HepG2 (cell line): ENCODE data around the gene TMEM139. TPM values are rescaled to one million over a fixed set of nuclear protein-coding genes. Genes with fewer than 3 reads are reported as not detected.
A peak's percentile ranks its signal among the peaks of the same experiment; 100 is the strongest.

Experiments used
- ATAC-seq: fragments of 200-7000 bp; cut with Tn5 transposase; 3 replicates; pipeline ENCODE4 v1.9.1; 2020; ENCODE audit warnings: mild to moderate bottlenecking, moderate library complexity
- BruUV-seq: library from RNA; stranded (reverse); fragments of 400-500 nt; replicated peaks from 2 replicates; lab custom pipeline; 2021; lab: Mats Ljungman, UMichigan
- CTCF ChIA-PET: fragments of 300-600 bp; formaldehyde crosslinking; extraction: SDS; loops from one replicate; lab custom pipeline; 2021; ENCODE audit warnings: low total read pairs, inconsistent platforms, low intra/inter-chr PET ratio; lab: Yijun Ruan, JAX
- POLR2A ChIA-PET: fragments of 350-600 bp; sonication (Branson Sonifier 250); formaldehyde crosslinking; loops from one replicate; lab custom pipeline; 2020; ENCODE audit warnings: antibody characterized with exemption, inconsistent platforms; lab: Yijun Ruan, JAX
- DNase-seq: peaks from one replicate; pipeline ENCODE4 v3.0.0-alpha.2; 2015; ENCODE audit warnings: low spot score
- FAIRE-seq: peaks from 3 replicates; lab custom pipeline; 2011; peaks lifted over from hg19 to GRCh38; lab: Jason Lieb, UNC
- H2AFZ ChIP-seq: one replicate; pipeline ENCODE4 v1.6.1; 2011; ENCODE audit warnings: low read length, inconsistent platforms
- H3K27ac ChIP-seq: fragments of 300-600 bp; 3 replicates; pipeline ENCODE4 v1.8.0; 2011; ENCODE audit warnings: mixed run types, mild to moderate bottlenecking, mixed read lengths, low read length, inconsistent platforms; ENCODE audit not compliant: insufficient read depth; ENCODE audit errors: extremely low read length
- H3K27me3 ChIP-seq, 2 experiments: fragments of 200-600 bp in 1 of 2; 2 replicates in 1 of 2; 3 replicates in 1 of 2; pipeline versions ENCODE4 v1.6.0 to v1.8.0; 2011; ENCODE audit warnings: low read length in 2 of 2, mild to moderate bottlenecking in 2 of 2, moderate library complexity in 2 of 2, inconsistent platforms in 1 of 2; ENCODE audit not compliant: insufficient read depth in 2 of 2, control insufficient read depth in 1 of 2
- H3K36me3 ChIP-seq, 2 experiments: fragments of 200-600 bp in 1 of 2; replicated peaks in 1 of 2; 2 replicates in 1 of 2; 3 replicates in 1 of 2; pipeline versions ENCODE4 v1.5.1 to v1.8.0; 2011; ENCODE audit warnings: low read length in 2 of 2, inconsistent platforms in 1 of 2; ENCODE audit not compliant: insufficient read depth in 2 of 2, control insufficient read depth in 1 of 2
- H3K4me1 ChIP-seq: 2 replicates; pipeline ENCODE4 v1.5.1; 2012; ENCODE audit warnings: low read length, inconsistent platforms; ENCODE audit not compliant: insufficient read depth
- H3K4me2 ChIP-seq: 2 replicates; pipeline ENCODE4 v1.6.0; 2011; ENCODE audit warnings: low read depth, low read length, inconsistent platforms
- H3K4me3 ChIP-seq, 3 experiments: fragments of 200-600 bp in 1 of 3; sonication (generic), shearing (Covaris generic) in 1 of 3; replicated peaks in 1 of 3; 2 replicates each; pipeline ENCODE4 v1.5.1; 2011 to 2016; ENCODE audit warnings: low read length in 3 of 3, inconsistent platforms in 2 of 3, low read depth in 2 of 3, mild to moderate bottlenecking in 2 of 3, control low read depth in 1 of 3, mixed read lengths in 1 of 3; ENCODE audit not compliant: insufficient read depth in 1 of 3
- H3K79me2 ChIP-seq: one replicate; pipeline ENCODE4 v1.6.1; 2011; ENCODE audit warnings: low read length, inconsistent platforms; ENCODE audit not compliant: insufficient read depth
- H3K9ac ChIP-seq: 2 replicates; pipeline ENCODE4 v1.6.0; 2011; ENCODE audit warnings: mild to moderate bottlenecking, low read depth, low read length, inconsistent platforms; ENCODE audit not compliant: insufficient read depth
- H3K9me3 ChIP-seq: 2 replicates; pipeline ENCODE4 v1.5.1; 2012; ENCODE audit warnings: mild to moderate bottlenecking, low read length
- H4K20me1 ChIP-seq: 2 replicates; pipeline ENCODE4 v1.6.0; 2011; ENCODE audit warnings: inconsistent platforms, mild to moderate bottlenecking, low read length, moderate library complexity; ENCODE audit not compliant: insufficient read depth
- KAT7 ChIP-seq: IDR thresholded peaks from 2 replicates; pipeline ENCODE4 v1.6.1; 2018; ENCODE audit warnings: borderline replicate concordance, missing compliant biosample characterization
- MAFK ChIP-seq, 2 experiments: IDR thresholded peaks in 1 of 2; conservative IDR thresholded peaks in 1 of 2; 2 replicates each; pipeline ENCODE4 v1.6.1; 2011; ENCODE audit warnings: improper control_type of control experiment in 2 of 2, low read length in 2 of 2
- MNT ChIP-seq: fragments of 450-650 bp; IDR thresholded peaks from 2 replicates; pipeline ENCODE4 v1.6.1; 2016
- NFKBIZ ChIP-seq: IDR thresholded peaks from 2 replicates; pipeline ENCODE4 v1.6.1; 2018; ENCODE audit warnings: missing genetic modification reagents, missing compliant biosample characterization
- SNAI1 ChIP-seq: sonication (generic); formaldehyde crosslinking; IDR thresholded peaks from 2 replicates; pipeline ENCODE4 v1.5.0; 2020; ENCODE audit warnings: mild to moderate bottlenecking, missing genetic modification reagents, borderline replicate concordance
- ZHX2 ChIP-seq, 2 experiments: sonication (generic) in 1 of 2; formaldehyde crosslinking in 1 of 2; IDR thresholded peaks; 2 replicates each; pipeline versions ENCODE4 v1.6.1 to v1.9.0; 2014 to 2022; ENCODE audit warnings: antibody characterized with exemption in 1 of 2, borderline replicate concordance in 1 of 2, inconsistent platforms in 1 of 2, low read depth in 1 of 2, missing genetic modification reagents in 1 of 2
- ZNF382 ChIP-seq: sonication (generic); formaldehyde crosslinking; IDR thresholded peaks from 2 replicates; pipeline ENCODE4 v1.5.0; 2020; ENCODE audit warnings: missing genetic modification reagents, mild to moderate bottlenecking, borderline replicate concordance
- WGBS: methylation state at CpG from one replicate; pipeline ENCODE4 v1.1.6; 2017; ENCODE audit warnings: low lambda C conversion rate; 5-methylcytosine and 5-hydroxymethylcytosine counted together
- in situ Hi-C: cut with HindIII; loops from 2 replicates; pipeline ENCODE4 v1.10.0; 2017; ENCODE audit warnings: low pct_unique_long_range_greater_than_20kb; ENCODE audit not compliant: extremely low pct_ligation_motif_present
- intact Hi-C: fragments of 100-400 bp; cut with micrococcal nuclease; formaldehyde crosslinking; loops from one replicate; pipeline ENCODE4 v1.10.0; 2022; ENCODE audit not compliant: unreplicated experiment
- polyA plus RNA-seq, 8 experiments: library from polyadenylated mRNA; depleted of rRNA in 3 of 8; stranded (reverse) in 7 of 8; unstranded in 1 of 8; fragments of >200 nt; fragmentation: Illumina TruSeq in 4 of 8; extraction: Trizol in 4 of 8; gene quantifications; 2 replicates each; pipeline versions ENCODE4 v1.2.1 to v1.2.3, GENCODE V29; 2011 to 2016; ENCODE audit warnings: low read depth in 4 of 8, missing spikeins in 1 of 8, mixed read lengths in 1 of 8; ENCODE audit not compliant: insufficient read depth in 1 of 8
- total RNA-seq, 5 experiments: library from RNA; depleted of rRNA; stranded (reverse); fragments of >200 nt; fragmentation: Illumina TruSeq; extraction: Trizol; gene quantifications; 2 replicates each; pipeline ENCODE4 v1.2.3, GENCODE V29; 2016; ENCODE audit warnings: low read depth in 1 of 5
- TF ChIP-seq, protein P1 (sequence below): sonication (generic); formaldehyde crosslinking; IDR thresholded peaks from 2 replicates; pipeline ENCODE4 v1.5.0; 2020; ENCODE audit warnings: mild to moderate bottlenecking, missing genetic modification reagents, borderline replicate concordance

The TMEM139 gene
- total and polyA plus RNA-seq, 2 of the 13 experiments (the other 11 are each of a cell fraction or from before 2014, with no cell fraction given): 7.9 to 14.0 TPM

DNA sequence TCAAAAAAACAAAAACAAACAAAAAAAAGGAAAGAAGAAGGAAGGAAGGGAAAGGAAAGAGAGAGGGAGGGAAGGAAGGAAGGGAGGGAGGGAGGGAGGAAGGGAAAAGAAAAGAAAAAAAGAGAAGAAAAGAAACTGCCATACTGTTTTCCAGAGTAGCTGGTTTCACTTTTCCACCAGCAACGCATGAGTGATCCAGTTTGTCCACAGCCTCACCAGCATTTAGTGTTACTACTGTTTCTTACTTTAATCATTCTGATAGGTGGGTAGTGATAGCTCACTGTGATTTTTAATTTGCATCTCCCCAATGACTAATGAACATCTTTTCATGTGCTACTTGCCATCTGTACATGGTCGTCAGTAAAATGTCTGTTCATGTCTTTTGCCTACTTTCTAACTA is 11.9 kb upstream of the TMEM139 start (continued):
- TF ChIP-seq, protein P1, sequence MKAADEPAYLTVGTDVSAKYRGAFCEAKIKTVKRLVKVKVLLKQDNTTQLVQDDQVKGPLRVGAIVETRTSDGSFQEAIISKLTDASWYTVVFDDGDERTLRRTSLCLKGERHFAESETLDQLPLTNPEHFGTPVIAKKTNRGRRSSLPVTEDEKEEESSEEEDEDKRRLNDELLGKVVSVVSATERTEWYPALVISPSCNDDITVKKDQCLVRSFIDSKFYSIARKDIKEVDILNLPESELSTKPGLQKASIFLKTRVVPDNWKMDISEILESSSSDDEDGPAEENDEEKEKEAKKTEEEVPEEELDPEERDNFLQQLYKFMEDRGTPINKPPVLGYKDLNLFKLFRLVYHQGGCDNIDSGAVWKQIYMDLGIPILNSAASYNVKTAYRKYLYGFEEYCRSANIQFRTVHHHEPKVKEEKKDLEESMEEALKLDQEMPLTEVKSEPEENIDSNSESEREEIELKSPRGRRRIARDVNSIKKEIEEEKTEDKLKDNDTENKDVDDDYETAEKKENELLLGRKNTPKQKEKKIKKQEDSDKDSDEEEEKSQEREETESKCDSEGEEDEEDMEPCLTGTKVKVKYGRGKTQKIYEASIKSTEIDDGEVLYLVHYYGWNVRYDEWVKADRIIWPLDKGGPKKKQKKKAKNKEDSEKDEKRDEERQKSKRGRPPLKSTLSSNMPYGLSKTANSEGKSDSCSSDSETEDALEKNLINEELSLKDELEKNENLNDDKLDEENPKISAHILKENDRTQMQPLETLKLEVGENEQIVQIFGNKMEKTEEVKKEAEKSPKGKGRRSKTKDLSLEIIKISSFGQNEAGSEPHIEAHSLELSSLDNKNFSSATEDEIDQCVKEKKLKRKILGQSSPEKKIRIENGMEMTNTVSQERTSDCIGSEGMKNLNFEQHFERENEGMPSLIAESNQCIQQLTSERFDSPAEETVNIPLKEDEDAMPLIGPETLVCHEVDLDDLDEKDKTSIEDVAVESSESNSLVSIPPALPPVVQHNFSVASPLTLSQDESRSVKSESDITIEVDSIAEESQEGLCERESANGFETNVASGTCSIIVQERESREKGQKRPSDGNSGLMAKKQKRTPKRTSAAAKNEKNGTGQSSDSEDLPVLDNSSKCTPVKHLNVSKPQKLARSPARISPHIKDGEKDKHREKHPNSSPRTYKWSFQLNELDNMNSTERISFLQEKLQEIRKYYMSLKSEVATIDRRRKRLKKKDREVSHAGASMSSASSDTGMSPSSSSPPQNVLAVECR: no peak

GRCh38 chr7:143279186-143280098 is 5.3 kb upstream of the TMEM139 start:
- peak overlapping the region; percentile 52 for H3K9ac ChIP-seq
- FAIRE-seq: no peak
- peak overlapping the region; percentile 69 for H3K4me2 ChIP-seq
- no peak for TF ChIP-seq ZHX2 (IDR thresholded peaks at IDR 0.05; ENCODE audit: low read depth)
- TF ChIP-seq ZHX2 (CRISPR knock-in tag; IDR thresholded peaks at IDR 0.05; ENCODE audit: borderline replicate concordance): no peak
- no peak for TF ChIP-seq KAT7 (CRISPR knock-in tag)
- no peak for TF ChIP-seq ZNF382 (CRISPR knock-in tag)
- peak; percentile 80 for TF ChIP-seq MNT
- TF ChIP-seq SNAI1: no peak
- TF ChIP-seq MAFK (conservative IDR thresholded peaks at IDR 0.05 in 1 of 2, IDR thresholded peaks at IDR 0.05 in 1 of 2; ENCODE audit: low read length in 2 of 2): no peak
- no peak for TF ChIP-seq NFKBIZ (CRISPR knock-in tag)

More at GRCh38 chr7:143279186-143280098, 5.3 kb upstream of the TMEM139 start:
- ChIA-PET CTCF (no interaction called here), POLR2A (interaction anchor here (1.2 to 1.7 kb wide), 2 partner anchors 9 to 16 kb away, joined by 4 to 14 read pairs; partner anchors contain the start of genes CASP2 and GSTK1)
- no peaks in the 10 kb centered on the region for H4K20me1 ChIP-seq
- H3K27me3 ChIP-seq: no peaks in the 10 kb centered on the region
- H3K36me3 ChIP-seq: no peaks in the 10 kb centered on the region
- BruUV-seq: no TSS peak
- peaks cover 29% of the 10 kb centered on the region for H3K4me1 ChIP-seq
- DNase-seq (peak; percentile 80), ATAC-seq (peak; percentile 75)
- in situ Hi-C loops (no loop called here), intact Hi-C loops (loop anchor here (2.0 kb wide), 1 partner anchor 15 kb away; no protein-coding TSS in a partner anchor)
- peak overlapping the region in 1 of 3 experiments; percentile 14; a peak in 1 of 6 replicates for H3K4me3 ChIP-seq
- 3% methylated on average over 8 of the region's 8 CpGs for WGBS
- H3K9me3 ChIP-seq: no peaks in the 10 kb centered on the region
- no peaks in the 10 kb centered on the region for H3K79me2 ChIP-seq
- H2AFZ ChIP-seq: no peak overlapping the region
- H3K27ac ChIP-seq: peak overlapping the region; percentile 40
